T-helper 1 cell treated with Interleukin-12 subunit alpha and Interleukin-12 subunit beta and Interleukin-4 antibody, amounts not matched to agents 30 ng/mL and 1 ng/mL, for 36 hours (primary cell): Measurements from ENCODE around the gene CTAGE4. TPM values are rescaled to one million over a fixed set of nuclear protein-coding genes. Genes with fewer than 3 reads are reported as not detected.
"Not testable (repeated sequence)": the region's sequence is repeated elsewhere in the genome, so short reads cannot be mapped to it uniquely, and the experiment has no call there.

Source experiments
- intact Hi-C: fragments of 100-400 bp; cut with micrococcal nuclease; formaldehyde crosslinking; loops from one replicate; pipeline ENCODE4 v1.15.1; 2024
- total RNA-seq: library from RNA; stranded (reverse); gene quantifications from 2 replicates; pipeline ENCODE4 v1.2.3, GENCODE V29; 2022

The CTAGE4 gene
- total RNA-seq, 1 donor from 2014 or later = 1.0 TPM

GRCh38 chr7:144217200-144217599 is 33.9 kb downstream of the CTAGE4 start:
- intact Hi-C loops = not testable (repeated sequence)

DNA sequence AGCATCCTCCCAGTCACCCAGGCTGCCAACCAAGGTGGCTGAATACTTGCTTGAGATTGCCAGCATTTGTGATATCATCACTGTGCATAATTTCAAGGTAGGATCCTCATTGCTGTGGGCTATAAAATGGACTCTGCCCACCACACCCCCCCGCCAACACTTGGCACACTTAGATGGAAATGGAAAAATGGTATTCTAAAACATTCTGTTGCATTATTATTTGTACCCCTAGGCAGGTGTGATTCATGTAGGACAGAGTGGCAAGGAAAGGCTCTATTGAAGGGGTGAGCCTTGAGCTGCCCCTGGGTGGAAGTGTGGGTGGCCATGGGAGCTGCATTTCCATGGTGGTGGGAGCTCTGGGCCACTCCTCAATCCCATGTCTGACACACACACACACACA is 35.3 kb downstream of the CTAGE4 start:
- intact Hi-C loops = not testable (repeated sequence)

DNA sequence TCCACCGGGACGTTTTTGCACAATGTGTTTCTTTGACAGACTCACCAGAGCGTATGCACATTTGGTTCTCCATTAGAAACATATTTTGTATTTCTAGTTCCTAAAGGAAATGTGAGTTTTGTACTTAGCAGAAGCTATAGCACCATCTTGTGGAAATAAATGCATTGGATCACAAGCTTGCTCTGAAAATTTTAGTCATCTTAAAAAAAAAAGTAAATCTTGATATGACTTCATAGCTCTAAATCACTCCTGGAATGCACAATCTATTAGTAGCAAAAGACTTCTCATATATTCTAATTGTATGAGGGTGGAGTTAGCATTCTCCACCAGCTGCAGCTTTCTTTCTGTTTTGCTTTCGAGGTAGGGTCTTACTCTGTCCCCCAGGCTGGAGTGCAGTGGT is 35.9 kb downstream of the CTAGE4 start:
- intact Hi-C loops = not testable (repeated sequence)

GRCh38 chr7:144220531-144220930 is 37.3 kb downstream of the CTAGE4 start:
- intact Hi-C loops = not testable (repeated sequence)

GRCh38 chr7:144223675-144224074 is 40.4 kb downstream of the CTAGE4 start:
- intact Hi-C loops = not testable (repeated sequence)

GRCh38 chr7:144226866-144227265 is 43.6 kb downstream of the CTAGE4 start:
- intact Hi-C loops = not testable (repeated sequence)

DNA sequence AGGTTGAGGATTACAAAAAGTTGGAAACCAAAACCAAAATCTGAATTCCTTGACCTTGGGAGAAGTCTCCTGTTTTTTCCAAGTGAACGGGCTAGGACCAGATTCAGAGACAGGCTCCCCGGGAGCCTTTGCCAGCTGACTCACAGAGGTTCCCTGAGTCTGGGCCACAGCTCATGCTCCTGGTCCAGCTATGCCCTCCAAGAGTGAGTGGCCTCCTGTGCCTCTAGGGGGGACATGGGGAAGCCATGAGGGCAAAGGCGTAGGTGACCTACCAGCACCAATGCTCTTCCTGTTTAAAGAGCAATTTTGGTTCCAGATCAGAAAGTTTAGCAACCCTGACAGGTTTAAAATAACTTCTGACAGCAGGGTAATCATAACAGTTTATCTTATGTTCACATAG is 45.5 kb downstream of the CTAGE4 start:
- intact Hi-C loops = not testable (repeated sequence)

DNA sequence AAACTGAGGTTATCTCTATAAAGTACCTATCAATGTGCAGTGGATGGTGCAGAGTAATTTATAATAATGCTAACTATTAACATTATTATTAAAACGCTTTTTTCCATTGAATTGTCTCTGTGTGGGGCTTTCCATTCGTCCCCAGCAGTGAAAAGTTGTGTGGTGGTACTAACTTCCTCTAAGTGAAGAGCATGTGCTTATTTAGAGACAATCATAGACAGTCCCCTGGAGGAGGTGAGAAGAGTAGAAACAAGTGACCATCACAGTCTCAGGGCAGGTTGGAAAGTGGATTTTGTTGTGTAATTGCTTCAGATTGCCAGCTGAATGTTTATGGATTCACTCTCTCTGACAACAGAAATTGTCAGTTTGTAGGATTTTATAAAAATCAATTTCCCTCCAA is 47.8 kb downstream of the CTAGE4 start:
- intact Hi-C loops = not testable (repeated sequence)

GRCh38 chr7:144233039-144233438 is 49.8 kb downstream of the CTAGE4 start:
- intact Hi-C loops = not testable (repeated sequence)

Other genes starting within 250 kb of the CTAGE4 start
- gene OR2F2, start 248.2 kb upstream of the CTAGE4 start, total RNA-seq = not detected in 2 replicates
- gene OR2F1, start 228.6 kb upstream of the CTAGE4 start, total RNA-seq = not detected in 2 replicates
- gene OR6B1, start 183.1 kb upstream of the CTAGE4 start, total RNA-seq = not detected in 2 replicates
- not detected in 2 replicates for gene OR2A5, start 134.5 kb upstream of the CTAGE4 start, total RNA-seq
- not detected in 2 replicates for gene OR2A25, start 113.7 kb upstream of the CTAGE4 start, total RNA-seq
- not detected in 2 replicates for gene OR2A12, start 97.2 kb upstream of the CTAGE4 start, total RNA-seq
- not detected in 2 replicates for gene OR2A2, start 73.9 kb upstream of the CTAGE4 start, total RNA-seq
- gene OR2A14, start 60.3 kb upstream of the CTAGE4 start, total RNA-seq = not detected in 2 replicates
- 2.9 and 3.6 TPM in 2 replicates for gene ARHGEF35, start 12.4 kb downstream of the CTAGE4 start, total RNA-seq
- gene OR2A42, start 56.1 kb downstream of the CTAGE4 start, total RNA-seq = 0.05 and 0.07 TPM in 2 replicates
- gene OR2A7, start 81.3 kb downstream of the CTAGE4 start, total RNA-seq = 3.5 and 3.9 TPM in 2 replicates
- 2.5 and 2.9 TPM in 2 replicates for gene CTAGE8, start 85.8 kb downstream of the CTAGE4 start, total RNA-seq
- not detected in 2 replicates for gene OR2A1, start 129.0 kb downstream of the CTAGE4 start, total RNA-seq
- 9.8 and 11.0 TPM in 2 replicates for gene ARHGEF5, start 171.9 kb downstream of the CTAGE4 start, total RNA-seq
- gene NOBOX, start 220.2 kb downstream of the CTAGE4 start, total RNA-seq = not detected in 2 replicates